ENCODE results near the gene MAML2. TPM values are rescaled to one million over a fixed set of nuclear protein-coding genes. Genes with fewer than 3 reads are reported as not detected.

The MAML2 gene
- total RNA-seq, 4 donors from 2014 or later: 20.0 to 33.7 (median 23.2) TPM

DNA sequence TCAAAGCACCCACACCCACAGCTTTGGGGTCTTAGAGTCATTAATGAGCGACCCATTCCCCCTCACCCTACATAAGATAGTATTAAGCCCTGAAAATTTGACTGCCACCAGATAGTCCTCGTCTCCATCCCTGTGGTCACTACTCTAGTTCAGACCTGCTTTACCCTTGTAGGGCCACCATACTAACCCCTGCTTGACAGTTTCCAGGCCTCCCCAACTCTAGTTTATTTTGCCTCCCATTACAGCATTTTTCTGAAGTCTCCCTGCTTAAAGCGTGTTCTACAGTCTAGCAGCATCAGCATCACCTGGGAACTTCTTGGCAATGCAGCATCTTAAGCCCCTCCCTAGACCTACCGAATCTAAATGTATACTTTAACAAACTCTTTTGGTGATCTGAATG lies 192.4 kb downstream of the MAML2 start:
- no peak for DNase-seq (ENCODE audit: extremely low spot score)
- no peak overlapping the region for H3K27ac ChIP-seq (replicated peaks in 1 of 4)
- H3K4me3 ChIP-seq: no peak overlapping the region
- TF ChIP-seq POLR2A (IDR thresholded peaks at IDR 0.05; ENCODE audit: low read depth) (no peak), POLR2AphosphoS5 (IDR thresholded peaks at IDR 0.05) (no peak)
- TF ChIP-seq, protein P1, sequence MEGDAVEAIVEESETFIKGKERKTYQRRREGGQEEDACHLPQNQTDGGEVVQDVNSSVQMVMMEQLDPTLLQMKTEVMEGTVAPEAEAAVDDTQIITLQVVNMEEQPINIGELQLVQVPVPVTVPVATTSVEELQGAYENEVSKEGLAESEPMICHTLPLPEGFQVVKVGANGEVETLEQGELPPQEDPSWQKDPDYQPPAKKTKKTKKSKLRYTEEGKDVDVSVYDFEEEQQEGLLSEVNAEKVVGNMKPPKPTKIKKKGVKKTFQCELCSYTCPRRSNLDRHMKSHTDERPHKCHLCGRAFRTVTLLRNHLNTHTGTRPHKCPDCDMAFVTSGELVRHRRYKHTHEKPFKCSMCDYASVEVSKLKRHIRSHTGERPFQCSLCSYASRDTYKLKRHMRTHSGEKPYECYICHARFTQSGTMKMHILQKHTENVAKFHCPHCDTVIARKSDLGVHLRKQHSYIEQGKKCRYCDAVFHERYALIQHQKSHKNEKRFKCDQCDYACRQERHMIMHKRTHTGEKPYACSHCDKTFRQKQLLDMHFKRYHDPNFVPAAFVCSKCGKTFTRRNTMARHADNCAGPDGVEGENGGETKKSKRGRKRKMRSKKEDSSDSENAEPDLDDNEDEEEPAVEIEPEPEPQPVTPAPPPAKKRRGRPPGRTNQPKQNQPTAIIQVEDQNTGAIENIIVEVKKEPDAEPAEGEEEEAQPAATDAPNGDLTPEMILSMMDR (IDR thresholded peaks at IDR 0.05): no peak
- H3K27me3 ChIP-seq: no peaks in the 10 kb centered on the region
- H3K36me3 ChIP-seq: no peaks in the 10 kb centered on the region
- intact Hi-C loops (cut with DNase I): no loop called here
- peaks cover 16 to 37% (median 22%) of the 10 kb centered on the region in 4 donors for H3K4me1 ChIP-seq
- WGBS: 85% methylated on average over 4 of the region's 4 CpGs
- no peaks in the 10 kb centered on the region for H3K9me3 ChIP-seq

- TF ChIP-seq POLR2A (IDR thresholded peaks at IDR 0.05; ENCODE audit: low read depth) (no peak), POLR2AphosphoS5 (IDR thresholded peaks at IDR 0.05) (no peak), EP300 (IDR thresholded peaks at IDR 0.05) (no peak)
- TF ChIP-seq, protein P1 (IDR thresholded peaks at IDR 0.05): no peak
- no peak for DNase-seq (ENCODE audit: extremely low spot score)
- H3K27me3 ChIP-seq: no peaks in the 10 kb centered on the region
- no peaks in the 10 kb centered on the region for H3K36me3 ChIP-seq
- WGBS: 72% methylated on average over 7 of the region's 7 CpGs
- no peak overlapping the region for H3K4me3 ChIP-seq
- no peak overlapping the region for H3K27ac ChIP-seq (replicated peaks in 1 of 4)
- peaks cover 12 to 35% (median 20%) of the 10 kb centered on the region in 4 donors for H3K4me1 ChIP-seq
- intact Hi-C loops (cut with DNase I): no loop called here
- no peaks in the 10 kb centered on the region for H3K9me3 ChIP-seq
Measured at GRCh38 chr11:96149743-96150555, 193.0 kb downstream of the MAML2 start.

DNA sequence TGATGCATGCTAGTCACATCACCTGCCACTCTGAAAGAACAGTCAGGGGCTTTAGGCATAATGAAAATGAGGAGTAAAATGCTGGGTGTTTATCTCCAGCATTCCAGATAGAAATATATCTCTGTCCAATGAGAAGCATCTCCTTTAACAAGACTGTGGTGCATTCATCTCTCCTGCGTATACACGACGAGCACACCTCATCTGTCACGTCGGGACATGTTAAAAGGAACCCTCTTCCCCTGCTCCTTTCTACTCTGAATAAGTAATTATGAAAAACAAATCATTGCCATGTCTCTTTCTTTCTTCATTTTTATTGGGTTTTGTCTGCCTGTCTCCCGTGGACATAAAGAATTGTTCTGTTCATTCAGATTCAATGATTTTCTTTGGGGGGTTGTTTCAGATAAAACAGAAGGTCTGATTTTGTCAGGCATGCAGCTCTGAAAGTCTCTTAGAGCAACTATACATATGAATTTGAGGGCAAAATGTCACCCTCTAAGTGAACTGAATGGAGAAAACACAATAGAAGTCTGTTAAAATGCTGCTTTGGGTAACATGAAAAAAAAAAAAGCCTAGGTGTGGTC lies 195.0 kb downstream of the MAML2 start:
- Histone ChIP-seq H3K9me3 (no peaks in the 10 kb centered on the region), H3K27me3 (no peaks in the 10 kb centered on the region), H3K36me3 (no peaks in the 10 kb centered on the region), H3K4me3 (no peak overlapping the region), H3K27ac (replicated peaks in 1 of 4) (no peak overlapping the region), H3K4me1 (peaks cover 4 to 37% (median 25%) of the 10 kb centered on the region in 4 donors)
- no peak for DNase-seq (ENCODE audit: extremely low spot score)
- no peak for TF ChIP-seq POLR2A (IDR thresholded peaks at IDR 0.05; ENCODE audit: low read depth)
- no peak for TF ChIP-seq POLR2AphosphoS5 (IDR thresholded peaks at IDR 0.05)
- TF ChIP-seq, protein P1 (IDR thresholded peaks at IDR 0.05): no peak
- no peak for TF ChIP-seq EP300 (IDR thresholded peaks at IDR 0.05)
- 94% methylated on average over 6 of the region's 6 CpGs for WGBS
- intact Hi-C loops (cut with DNase I): no loop called here

DNA sequence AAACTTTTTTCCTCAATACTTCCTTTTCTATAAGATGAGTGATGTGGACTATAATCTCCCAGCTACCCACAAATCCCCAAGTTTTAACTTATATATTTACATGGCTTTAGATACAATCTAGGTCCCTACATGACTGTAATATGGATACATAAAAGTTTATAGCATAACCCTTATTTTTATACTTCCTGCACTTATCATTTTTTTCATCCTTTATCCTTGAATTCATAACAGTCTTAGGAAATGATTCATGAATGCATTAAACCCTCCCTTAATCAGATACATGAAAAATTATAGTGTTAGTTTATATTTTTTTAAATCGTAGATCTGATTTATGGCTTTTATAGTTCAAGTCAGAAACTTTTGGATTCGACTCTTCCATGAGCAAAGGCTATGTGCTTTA lies 195.8 kb downstream of the MAML2 start:
- TF ChIP-seq POLR2AphosphoS5 (IDR thresholded peaks at IDR 0.05): no peak
- TF ChIP-seq, protein P1 (IDR thresholded peaks at IDR 0.05): no peak
- TF ChIP-seq POLR2A (IDR thresholded peaks at IDR 0.05; ENCODE audit: low read depth): no peak
- TF ChIP-seq EP300 (IDR thresholded peaks at IDR 0.05): no peak
- Histone ChIP-seq H3K27ac (replicated peaks in 1 of 4) (no peak overlapping the region), H3K4me1 (peaks cover 4 to 37% (median 31%) of the 10 kb centered on the region in 4 donors), H3K27me3 (no peaks in the 10 kb centered on the region), H3K36me3 (no peaks in the 10 kb centered on the region), H3K9me3 (no peaks in the 10 kb centered on the region), H3K4me3 (no peak overlapping the region)
- intact Hi-C loops (cut with DNase I): no loop called here
- no peak for DNase-seq (ENCODE audit: extremely low spot score)
- 81% methylated on average over 2 of the region's 2 CpGs for WGBS

All from esophagus muscularis mucosa (tissue), 4 donors.